ENCODE results near the gene VILL. TPM values are rescaled to one million over a fixed set of nuclear protein-coding genes. Genes with fewer than 3 reads are reported as not detected.
A peak's percentile ranks its signal among the peaks of the same experiment; 100 is the strongest.

The VILL gene
- total RNA-seq, 1 donor = 38.5 TPM

Small RNAs within 50 kb of the gene (small RNA-seq; reads per million reads assigned to genes)
- gene MIR26A1 (145 reads per million, percentile 97 among the genes with 10 or more reads in this experiment), gene RF00019 (not detected)

Other genes with a start within 250 kb of the VILL start
- 37.4 TPM for gene CTDSPL, start 128.9 kb upstream of the VILL start, total RNA-seq
- 12.1 TPM for gene PLCD1, start 38.9 kb downstream of the VILL start, total RNA-seq
- gene DLEC1, start 48.4 kb downstream of the VILL start, total RNA-seq = 0.54 TPM
- 43.1 TPM for gene ACAA1, start 146.3 kb downstream of the VILL start, total RNA-seq
- 27.5 TPM for gene MYD88, start 147.9 kb downstream of the VILL start, total RNA-seq
- gene OXSR1, start 174.8 kb downstream of the VILL start, total RNA-seq = 15.1 TPM